ENCODE data around the gene SH2B2.
"Not testable (repeated sequence)": the region's sequence is repeated elsewhere in the genome, so short reads cannot be mapped to it uniquely, and the experiment has no call there.

GRCh38 chr7:102328863-102329262, 42.2 kb downstream of the SH2B2 start:
- TF ChIP-seq CTCF, POLR2A (IDR thresholded peaks at IDR 0.05): not testable (repeated sequence)
